Naive thymus-derived CD4-positive, alpha-beta T cell (primary cell): ENCODE data around the gene MVK. TPM values are rescaled to one million over a fixed set of nuclear protein-coding genes. Genes with fewer than 3 reads are reported as not detected.

ENCODE experiments used
- ATAC-seq: fragments of 150-1000 bp; cut with Tn5 transposase; 2 replicates; pipeline ENCODE4 v1.10.0; 2021; ENCODE audit warnings: mild to moderate bottlenecking, moderate library complexity
- CTCF ChIA-PET: fragments of 350-600 bp; sonication (Branson Sonifier 250); formaldehyde crosslinking; loops from one replicate; lab custom pipeline; 2021; ENCODE audit warnings: antibody characterized with exemption; lab: Charles Lee
- POLR2A ChIA-PET: fragments of 350-600 bp; sonication (Branson Sonifier 250); formaldehyde crosslinking; loops from one replicate; lab custom pipeline; 2021; ENCODE audit warnings: antibody characterized with exemption, inconsistent platforms; lab: Charles Lee
- DNase-seq, 9 donors: peaks; one replicate each; pipeline versions ENCODE4 v3.0.0 to v3.0.0-alpha.2; 2020 to 2022; ENCODE audit warnings: mixed read lengths in 1 of 9
- H3K27ac ChIP-seq: one replicate; pipeline ENCODE4 v1.7.0; 2013; ENCODE audit warnings: mild to moderate bottlenecking, low read depth, low read length, moderate library complexity
- H3K27me3 ChIP-seq, 2 donors: one replicate each; pipeline ENCODE4 v1.7.0; 2013; ENCODE audit warnings: low read length in 2 of 2, mild to moderate bottlenecking in 2 of 2, moderate library complexity in 2 of 2; ENCODE audit not compliant: control insufficient read depth in 2 of 2, insufficient read depth in 2 of 2
- H3K36me3 ChIP-seq, 3 experiments: 1 replicate in 2 of 3; 2 replicates in 1 of 3; pipeline ENCODE4 v1.7.0; 2013; ENCODE audit warnings: low read length in 3 of 3, mild to moderate bottlenecking in 3 of 3, moderate library complexity in 1 of 3; ENCODE audit not compliant: insufficient read depth in 3 of 3, control insufficient read depth in 2 of 3
- H3K4me1 ChIP-seq, 2 donors: one replicate each; pipeline ENCODE4 v1.7.0; 2013; ENCODE audit warnings: low read length in 2 of 2, mild to moderate bottlenecking in 2 of 2, moderate library complexity in 1 of 2; ENCODE audit not compliant: control insufficient read depth in 2 of 2, insufficient read depth in 2 of 2
- H3K4me3 ChIP-seq: 2 replicates; pipeline ENCODE4 v1.7.0; 2013; ENCODE audit warnings: mild to moderate bottlenecking, low read length
- H3K9me3 ChIP-seq, 3 experiments: 1 replicate in 2 of 3; 2 replicates in 1 of 3; pipeline ENCODE4 v1.7.0; 2013; ENCODE audit warnings: low read length in 3 of 3; ENCODE audit not compliant: control insufficient read depth in 2 of 3
- H3K27ac Mint-ChIP-seq, 9 donors: one replicate each; pipeline ENCODE4 v1.8.0; 2020 to 2022; ENCODE audit warnings: mixed read lengths in 9 of 9, mild to moderate bottlenecking in 8 of 9, moderate library complexity in 5 of 9, inconsistent platforms in 2 of 9
- H3K27me3 Mint-ChIP-seq, 5 donors: one replicate each; pipeline ENCODE4 v1.8.0; 2021 to 2022; ENCODE audit warnings: mixed read lengths in 5 of 5, mild to moderate bottlenecking in 1 of 5
- H3K36me3 Mint-ChIP-seq, 5 donors: one replicate each; pipeline ENCODE4 v1.8.0; 2020 to 2022; ENCODE audit warnings: mixed read lengths in 5 of 5, mild to moderate bottlenecking in 3 of 5, inconsistent platforms in 1 of 5
- H3K4me1 Mint-ChIP-seq, 7 donors: one replicate each; pipeline ENCODE4 v1.8.0; 2020 to 2022; ENCODE audit warnings: mixed read lengths in 7 of 7, mild to moderate bottlenecking in 3 of 7, inconsistent platforms in 1 of 7
- H3K4me3 Mint-ChIP-seq, 10 donors: one replicate each; pipeline ENCODE4 v1.8.0; 2020 to 2022; ENCODE audit warnings: mild to moderate bottlenecking in 10 of 10, mixed read lengths in 10 of 10, moderate library complexity in 6 of 10, inconsistent platforms in 2 of 10
- H3K9me3 Mint-ChIP-seq, 11 donors: one replicate each; pipeline ENCODE4 v1.8.0; 2020 to 2022; ENCODE audit warnings: mixed read lengths in 11 of 11, mild to moderate bottlenecking in 4 of 11, inconsistent platforms in 1 of 11, moderate library complexity in 1 of 11
- intact Hi-C, 2 donors: fragments of 100-400 bp; cut with micrococcal nuclease; formaldehyde crosslinking; loops; one replicate each; pipeline ENCODE4 v1.15.1; 2023
- polyA plus RNA-seq, 2 donors: library from polyadenylated mRNA; unstranded; fragments of 300-500 nt; fragmentation: Illumina TruSeq; gene quantifications; one replicate each; pipeline ENCODE4 v1.2.3, GENCODE V29; 2021
- total RNA-seq, 6 experiments: library from RNA in 5 of 6; stranded (reverse) in 5 of 6; gene quantifications; 1 replicate in 5 of 6; 2 replicates in 1 of 6; pipeline ENCODE4 v1.2.3 and lab custom pipeline; 2021 to 2026

Gene MVK
- total RNA-seq, result 10 to 100 TPM; 10.0 to 14.8 (median 11.7) TPM
- 1 to 10 TPM; 1.7 to 3.4 TPM for polyA plus RNA-seq
- 30.0 reads per million, percentile 60 among the genes with 10 or more reads in this experiment for total RNA-seq (lab: John Stamatoyannopoulos, UW)

DNA sequence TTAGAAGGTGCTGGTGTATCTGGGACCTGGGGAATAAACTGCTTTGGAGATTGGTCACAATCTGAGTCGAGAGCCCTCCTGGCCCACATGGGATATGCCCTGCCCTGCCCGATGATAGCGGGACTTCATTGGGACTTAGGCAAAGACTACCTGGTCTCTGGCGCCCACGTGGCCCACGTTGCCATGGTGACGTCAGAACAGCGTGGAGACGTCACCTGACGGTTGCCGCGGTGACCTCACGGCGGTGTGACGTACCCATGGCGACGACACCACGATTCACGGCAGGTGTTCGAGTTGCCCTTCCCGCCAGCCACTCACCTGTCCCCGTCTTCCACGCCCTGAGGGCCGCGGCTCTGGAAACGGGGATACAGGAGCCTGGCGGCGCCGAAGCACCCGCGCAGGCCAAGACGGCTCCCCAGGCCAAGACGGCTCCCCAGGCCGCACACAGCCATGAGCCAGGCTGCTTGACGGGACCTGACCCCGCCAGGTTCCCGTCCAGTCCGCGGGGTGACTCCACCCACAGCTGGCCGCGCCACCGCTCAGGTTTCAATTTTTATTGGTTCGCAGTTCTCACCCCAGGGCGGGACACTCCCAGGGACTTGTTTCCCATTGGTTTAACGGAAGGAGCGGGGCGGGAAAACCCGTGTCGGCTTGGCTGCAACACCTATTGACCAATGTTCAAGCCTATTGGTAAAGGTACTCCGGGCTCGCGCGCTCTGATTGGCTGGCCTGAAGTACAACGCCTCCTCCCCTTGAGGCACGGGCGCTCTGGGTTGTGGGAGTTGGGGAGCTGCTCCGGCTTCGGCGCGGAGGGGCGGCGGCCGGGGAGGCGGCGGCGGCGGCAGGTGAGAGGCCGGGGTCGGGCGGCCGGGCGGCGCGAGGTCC, at the start of gene MVK, which contains the start of gene MMAB:
TSS of gene MVK (plus strand) at position 766 of the 885 bp plus-strand sequence. CDS start 1,029 bp downstream, outside the sequence.
TSS of gene MMAB (minus strand) at position 476 of the 885 bp plus-strand sequence. CDS start at position 452, 24 bp downstream.
- Mint-ChIP-seq H3K4me1 (peaks cover 9 to 39% (median 36%) of the 10 kb centered on the region in 7 donors), H3K27ac (peak within 1 kb of the TSS; percentile 87 to 100 (median 95)), H3K4me3 (peak within 1 kb of the TSS; percentile 90 to 97 (median 94)), H3K9me3 (peaks cover 0 to 3% (median 0%) of the 10 kb centered on the region in 11 donors), H3K36me3 (peaks cover 0 to 28% (median 8%) of the 10 kb centered on the region in 5 donors), H3K27me3 (no peaks in the 10 kb centered on the region)
- CTCF ChIA-PET, result interaction anchor here (0.6 to 2.0 kb wide), 3 partner anchors 25 to 1649 kb away, joined by 3 to 7 read pairs (median 5); no protein-coding TSS in a partner anchor
- peak within 1 kb of the TSS; percentile 75 for H3K4me3 ChIP-seq
- H3K9me3 ChIP-seq, result no peaks in the 10 kb centered on the region
- ATAC-seq, result peak; percentile 97
- H3K27ac ChIP-seq, result peak within 1 kb of the TSS; percentile 95
- peaks cover 13 to 16% of the 10 kb centered on the region in 2 donors for H3K4me1 ChIP-seq
- peaks cover 0 to 34% (median 0%) of the 10 kb centered on the region in 3 experiments for H3K36me3 ChIP-seq
- peak; percentile 87 to 99 (median 99) for DNase-seq
- intact Hi-C loops, result loop anchor here (1.0 to 10.0 kb wide), 14 partner anchors 96 to 1812 kb away; partner anchors contain the start of genes FAM222A (in 2 of the 2), FICD (in 2 of the 2), GLTP (in 2 of the 2) and KCTD10 (in 2 of the 2)
- POLR2A ChIA-PET, result interaction anchor here (0.5 to 1.6 kb wide), 4 partner anchors 17 to 290 kb away, joined by 3 to 9 read pairs (median 4); partner anchors contain the start of genes KCTD10 and UBE3B
- no peaks in the 10 kb centered on the region for H3K27me3 ChIP-seq

DNA sequence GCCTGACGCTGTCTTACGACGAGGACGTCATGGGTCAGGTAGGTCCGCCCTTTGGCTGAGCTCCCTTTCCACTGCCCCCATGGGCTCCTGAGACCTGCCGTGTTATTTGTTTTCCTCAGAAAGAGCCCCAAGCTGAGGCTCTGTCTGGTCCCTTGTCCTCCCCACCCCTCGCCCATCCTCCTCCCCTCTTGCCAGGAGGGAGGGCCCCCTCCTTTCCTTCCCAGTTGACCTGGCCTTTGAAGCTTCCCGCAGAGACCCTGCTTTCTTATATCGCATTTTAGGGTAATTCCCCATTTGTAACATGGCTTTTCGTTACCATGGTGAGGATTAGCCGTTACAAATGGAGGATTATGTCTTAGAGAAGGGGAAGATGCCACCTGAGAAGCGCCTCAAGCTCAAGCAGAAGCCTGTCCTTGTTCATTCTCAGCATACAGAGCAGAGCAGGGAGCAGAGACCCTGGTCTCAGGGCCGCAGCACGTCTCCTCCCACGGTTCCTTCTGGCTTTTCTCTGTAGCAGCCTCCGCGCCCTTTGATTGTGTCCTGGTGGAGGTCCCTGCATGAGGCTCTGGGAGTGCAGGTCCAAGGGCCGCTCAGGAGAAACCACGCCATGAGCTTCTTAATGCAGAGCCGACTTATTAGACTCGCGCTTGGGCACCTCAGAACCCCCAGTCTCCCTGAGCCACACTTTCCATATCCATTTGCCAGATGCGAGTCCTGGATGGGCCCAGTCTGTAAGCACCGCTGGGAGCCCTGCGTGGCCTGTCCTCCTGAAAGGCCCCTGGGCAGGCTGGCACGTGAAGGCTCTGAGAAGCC, 48.9 kb upstream of the MVK start:
- DNase-seq (no peak), ATAC-seq (no peak)
- H3K4me3 ChIP-seq, result no peak overlapping the region
- Mint-ChIP-seq H3K4me3 (no peak overlapping the region), H3K27ac (no peak overlapping the region), H3K36me3 (peaks cover 5 to 61% (median 14%) of the 10 kb centered on the region in 5 donors), H3K9me3 (peaks cover 0 to 1% (median 0%) of the 10 kb centered on the region in 11 donors), H3K27me3 (no peaks in the 10 kb centered on the region), H3K4me1 (peaks cover 0 to 6% (median 0%) of the 10 kb centered on the region in 7 donors)
- ChIA-PET CTCF (interaction anchor here (0.7 kb wide), 1 partner anchor 250 kb away, joined by 3 read pairs; no protein-coding TSS in a partner anchor), POLR2A (no interaction called here)
- no peaks in the 10 kb centered on the region for H3K4me1 ChIP-seq
- H3K27me3 ChIP-seq, result no peaks in the 10 kb centered on the region
- H3K9me3 ChIP-seq, result no peaks in the 10 kb centered on the region
- H3K27ac ChIP-seq, result no peak overlapping the region
- intact Hi-C loops, result no loop called here
- H3K36me3 ChIP-seq, result peaks cover 0 to 89% (median 7%) of the 10 kb centered on the region in 3 experiments

DNA sequence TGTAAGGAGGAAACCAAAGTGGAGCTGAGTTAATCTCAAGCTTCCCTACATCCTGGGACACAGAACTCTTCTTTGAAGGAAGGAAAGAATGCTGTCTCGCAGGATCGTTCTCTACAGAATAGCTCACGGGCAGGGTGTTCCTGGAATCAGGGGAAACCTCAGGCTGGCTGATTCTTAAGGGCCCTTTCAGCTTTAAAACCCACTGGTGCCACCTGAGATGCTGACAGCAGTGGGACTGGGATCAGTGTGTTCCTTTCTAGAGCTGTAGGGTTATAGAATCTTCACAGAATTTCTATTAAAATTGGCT, 48.4 kb upstream of the MVK start:
- DNase-seq, result no peak

DNA sequence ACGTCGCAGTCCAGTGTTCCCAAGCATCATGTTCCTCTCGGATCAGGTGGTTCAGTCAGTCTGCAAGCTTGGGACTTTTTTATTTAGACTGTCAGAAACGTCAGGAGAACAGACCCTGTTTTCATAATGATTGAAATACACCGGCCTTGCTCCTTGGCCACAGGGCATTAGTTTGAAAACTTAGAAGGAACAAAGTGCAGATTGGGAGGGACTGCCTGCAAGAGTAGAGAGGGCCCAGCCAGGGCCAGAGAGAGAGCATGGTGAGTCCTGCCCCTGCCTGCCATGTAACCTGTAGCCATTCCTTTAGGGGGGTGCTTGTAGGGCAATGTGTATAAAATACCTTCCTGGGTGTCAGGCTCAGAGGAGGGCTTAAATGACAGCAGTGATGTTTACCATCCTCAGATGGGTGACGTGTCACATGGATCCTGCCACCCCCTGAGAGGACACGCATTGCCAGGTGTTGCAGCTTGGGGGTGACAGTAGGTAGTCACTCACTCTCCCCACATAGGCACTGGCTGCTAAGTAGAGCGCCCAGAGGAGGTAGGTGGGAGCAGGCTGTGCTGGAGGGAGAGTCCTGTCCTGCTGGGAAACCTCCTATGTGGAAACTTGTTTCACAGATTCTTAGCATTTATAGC, 46.0 kb upstream of the MVK start:
- ATAC-seq (no peak), DNase-seq (no peak)
- H3K27ac Mint-ChIP-seq, result peak overlapping the region in 2 of 9 donors; percentile 43 to 55
- H3K4me3 Mint-ChIP-seq, result no peak overlapping the region
- H3K9me3 Mint-ChIP-seq, result peaks cover 0 to 1% (median 0%) of the 10 kb centered on the region in 11 donors
- ChIA-PET POLR2A (no interaction called here), CTCF (no interaction called here)
- intact Hi-C loops, result no loop called here
- Histone ChIP-seq H3K4me1 (no peaks in the 10 kb centered on the region), H3K4me3 (no peak overlapping the region), H3K27ac (no peak overlapping the region), H3K36me3 (peaks cover 0 to 85% (median 0%) of the 10 kb centered on the region in 3 experiments), H3K9me3 (no peaks in the 10 kb centered on the region), H3K27me3 (no peaks in the 10 kb centered on the region)
- peaks cover 0 to 6% (median 0%) of the 10 kb centered on the region in 7 donors for H3K4me1 Mint-ChIP-seq
- H3K36me3 Mint-ChIP-seq, result peaks cover 3 to 45% (median 10%) of the 10 kb centered on the region in 5 donors
- no peaks in the 10 kb centered on the region for H3K27me3 Mint-ChIP-seq

More for the DNA sequence above, 48.4 kb upstream of the MVK start:
- H3K27ac ChIP-seq, result no peak overlapping the region
- no peaks in the 10 kb centered on the region for H3K27me3 Mint-ChIP-seq
- ChIA-PET CTCF (no interaction called here), POLR2A (no interaction called here)
- H3K27ac Mint-ChIP-seq, result no peak overlapping the region
- no peaks in the 10 kb centered on the region for H3K27me3 ChIP-seq
- no peak for ATAC-seq
- H3K9me3 ChIP-seq, result no peaks in the 10 kb centered on the region
- H3K36me3 ChIP-seq, result peaks cover 0 to 89% (median 7%) of the 10 kb centered on the region in 3 experiments
- no peak overlapping the region for H3K4me3 ChIP-seq
- H3K9me3 Mint-ChIP-seq, result peaks cover 0 to 1% (median 0%) of the 10 kb centered on the region in 11 donors
- intact Hi-C loops, result no loop called here
- no peaks in the 10 kb centered on the region for H3K4me1 ChIP-seq
- H3K36me3 Mint-ChIP-seq, result peaks cover 5 to 62% (median 16%) of the 10 kb centered on the region in 5 donors
- no peak overlapping the region for H3K4me3 Mint-ChIP-seq
- peaks cover 0 to 6% (median 0%) of the 10 kb centered on the region in 7 donors for H3K4me1 Mint-ChIP-seq

DNA sequence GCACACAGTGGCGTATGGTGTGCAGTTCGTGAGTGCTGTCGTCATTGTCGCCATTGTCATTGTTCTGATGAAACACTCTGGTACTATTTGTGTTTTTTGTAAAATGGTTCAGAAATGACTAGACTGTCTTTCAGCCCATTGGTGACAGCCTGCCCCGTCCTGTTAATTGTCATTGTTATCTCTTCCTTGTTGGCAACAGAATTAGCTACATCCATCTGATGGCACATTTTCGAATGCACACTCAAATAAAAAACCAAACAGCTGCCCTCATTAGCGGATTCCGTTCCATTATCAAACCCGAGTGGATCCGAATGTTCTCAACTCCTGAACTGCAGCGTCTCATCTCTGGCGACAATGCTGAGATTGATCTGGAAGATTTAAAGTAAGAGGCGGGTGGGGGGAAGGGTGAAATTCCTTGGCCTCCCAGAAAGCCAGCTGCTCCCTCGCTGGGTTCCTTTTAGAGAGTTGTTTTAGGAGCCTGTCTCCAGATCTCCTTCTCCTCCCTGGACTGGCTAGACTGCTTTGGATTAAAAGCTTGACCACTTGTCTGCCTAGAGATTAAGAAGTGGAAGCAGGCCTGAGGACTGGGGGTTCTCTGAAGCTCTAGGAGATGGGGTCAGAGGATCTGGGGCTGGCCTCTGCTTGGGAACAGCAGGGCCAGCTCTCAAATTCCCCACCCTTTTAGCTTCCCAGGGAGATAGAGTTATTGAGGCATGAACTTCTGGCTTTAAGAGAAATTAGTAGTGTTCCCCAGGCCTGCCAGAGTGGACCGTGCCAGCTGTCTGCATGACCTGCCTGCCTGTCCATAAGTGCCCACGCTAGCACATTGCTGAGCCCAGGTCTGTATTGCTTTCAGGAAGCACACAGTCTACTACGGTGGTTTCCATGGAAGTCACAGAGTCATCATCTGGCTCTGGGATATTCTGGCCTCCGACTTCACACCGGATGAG, 43.6 kb upstream of the MVK start:
- ChIA-PET CTCF (interaction anchor here (1.3 kb wide), 1 partner anchor 11 kb away, joined by 3 read pairs; no protein-coding TSS in a partner anchor), POLR2A (no interaction called here)
- Histone ChIP-seq H3K36me3 (peaks cover 0 to 85% (median 0%) of the 10 kb centered on the region in 3 experiments), H3K27ac (no peak overlapping the region), H3K4me3 (no peak overlapping the region), H3K27me3 (no peaks in the 10 kb centered on the region), H3K9me3 (no peaks in the 10 kb centered on the region), H3K4me1 (no peaks in the 10 kb centered on the region)
- no peaks in the 10 kb centered on the region for H3K4me1 Mint-ChIP-seq
- H3K27me3 Mint-ChIP-seq, result no peaks in the 10 kb centered on the region
- ATAC-seq, result no peak
- H3K9me3 Mint-ChIP-seq, result peaks cover 0 to 3% (median 0%) of the 10 kb centered on the region in 11 donors
- DNase-seq, result no peak
- peak overlapping the region in 2 of 9 donors; percentile 34 to 47 for H3K27ac Mint-ChIP-seq
- peaks cover 0 to 43% (median 11%) of the 10 kb centered on the region in 5 donors for H3K36me3 Mint-ChIP-seq
- intact Hi-C loops, result no loop called here
- no peak overlapping the region for H3K4me3 Mint-ChIP-seq
